Jurkat, Clone E6-1 (cell line): Measurements from ENCODE around the gene DOCK2.
"Not testable (repeated sequence)": the region's sequence is repeated elsewhere in the genome, so short reads cannot be mapped to it uniquely, and the experiment has no call there.

Source experiments
- DNase-seq: peaks from one replicate; pipeline ENCODE4 v3.0.0-alpha.2; 2011; ENCODE audit warnings: low read depth, low spot score
- H3K4me3 ChIP-seq: 2 replicates; pipeline ENCODE4 v1.5.1; 2011; ENCODE audit warnings: mild to moderate bottlenecking, low read length, control low read depth, moderate library complexity

Gene DOCK2

GRCh38 chr5:169742771-169743296 is 105.8 kb downstream of the DOCK2 start:
- no peak for DNase-seq
- H3K4me3 ChIP-seq, result no peak overlapping the region

DNA sequence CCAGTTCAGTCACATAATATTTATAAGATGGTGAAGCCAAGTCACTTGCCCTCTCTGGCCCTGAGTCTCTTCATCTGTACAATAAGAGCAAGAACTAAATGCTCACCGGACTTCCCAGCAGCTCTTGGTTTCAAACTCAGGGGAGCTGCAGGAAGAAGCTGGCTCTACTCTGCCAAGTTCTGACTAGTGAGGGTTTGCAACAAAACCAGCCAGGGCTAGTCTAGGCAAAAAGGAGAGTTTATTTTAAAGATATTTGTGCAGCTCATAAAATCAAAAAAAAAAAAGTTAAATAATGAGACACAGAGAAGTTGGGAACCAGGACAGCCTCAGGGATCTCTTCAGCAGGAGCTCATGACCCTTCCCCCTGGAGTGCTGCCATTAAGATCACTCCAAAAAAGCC is 107.3 kb downstream of the DOCK2 start:
- no peak overlapping the region for H3K4me3 ChIP-seq
- DNase-seq, result no peak

DNA sequence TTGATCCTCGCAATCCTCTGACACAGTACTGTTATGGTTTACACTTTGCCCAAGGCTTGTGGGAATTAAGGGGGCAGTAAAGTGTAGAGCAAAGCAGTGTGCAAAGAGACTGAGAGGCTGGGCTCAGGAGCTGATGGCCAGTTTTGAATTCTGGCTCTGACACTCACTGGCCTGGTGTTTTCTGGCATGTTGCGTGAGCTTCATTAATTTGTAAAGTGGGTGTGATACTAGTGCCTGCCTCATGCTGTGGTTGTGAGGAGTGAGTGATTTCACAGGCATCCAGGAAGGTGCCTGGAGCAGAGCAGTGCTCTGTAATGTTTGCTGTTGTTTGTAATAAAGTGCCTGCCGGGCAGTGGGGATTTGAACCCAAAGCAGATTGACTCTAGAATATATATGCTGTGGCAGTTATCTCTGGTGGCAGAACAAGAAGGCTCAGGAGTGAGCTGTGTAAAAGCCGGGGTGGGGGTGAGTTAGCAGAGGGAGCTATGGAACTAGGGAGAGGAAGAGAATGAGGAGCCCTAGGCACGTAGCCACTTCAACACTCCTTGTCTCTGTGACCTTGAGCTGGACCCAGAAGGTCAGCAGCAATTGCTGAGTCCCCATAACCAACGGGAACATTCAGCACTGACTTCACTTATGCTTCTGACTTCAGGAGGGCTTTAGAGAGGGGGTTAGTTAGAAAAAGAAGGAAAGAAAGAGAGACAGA is 108.5 kb downstream of the DOCK2 start:
- H3K4me3 ChIP-seq, result no peak overlapping the region
- DNase-seq, result no peak

DNA sequence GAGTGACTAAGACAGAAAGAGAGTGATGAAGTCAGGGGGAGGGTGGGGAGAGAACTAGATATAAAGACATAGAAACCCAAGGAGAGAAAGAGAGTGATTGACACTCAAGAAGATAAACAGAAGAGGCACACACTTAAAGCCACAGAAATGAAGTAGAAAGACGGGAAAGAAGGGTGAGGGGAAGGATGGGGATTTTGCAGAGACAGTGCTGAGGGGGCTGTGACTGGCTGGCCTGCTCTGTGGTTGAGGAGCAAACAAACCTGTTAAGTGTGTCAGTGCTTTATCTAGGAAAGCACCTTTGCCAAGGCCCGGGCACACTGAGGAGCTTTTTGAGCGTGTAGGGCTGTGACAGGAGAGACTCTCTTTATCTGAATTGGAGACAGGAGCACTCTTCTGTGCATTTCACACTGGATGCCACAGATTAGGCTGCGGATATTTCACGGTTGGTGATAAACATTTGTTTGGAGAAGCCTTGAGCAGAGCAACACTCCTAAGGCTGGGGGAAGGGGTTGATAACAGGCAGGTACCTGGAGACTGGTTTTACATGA is 109.1 kb downstream of the DOCK2 start:
- no peak overlapping the region for H3K4me3 ChIP-seq
- DNase-seq, result no peak

GRCh38 chr5:169748174-169748573 is 111.1 kb downstream of the DOCK2 start:
- no peak for DNase-seq
- H3K4me3 ChIP-seq, result no peak overlapping the region

GRCh38 chr5:169749295-169749694 is 112.2 kb downstream of the DOCK2 start:
- no peak overlapping the region for H3K4me3 ChIP-seq
- no peak for DNase-seq

GRCh38 chr5:169751490-169751889 is 114.4 kb downstream of the DOCK2 start:
- no peak overlapping the region for H3K4me3 ChIP-seq
- DNase-seq, result no peak

DNA sequence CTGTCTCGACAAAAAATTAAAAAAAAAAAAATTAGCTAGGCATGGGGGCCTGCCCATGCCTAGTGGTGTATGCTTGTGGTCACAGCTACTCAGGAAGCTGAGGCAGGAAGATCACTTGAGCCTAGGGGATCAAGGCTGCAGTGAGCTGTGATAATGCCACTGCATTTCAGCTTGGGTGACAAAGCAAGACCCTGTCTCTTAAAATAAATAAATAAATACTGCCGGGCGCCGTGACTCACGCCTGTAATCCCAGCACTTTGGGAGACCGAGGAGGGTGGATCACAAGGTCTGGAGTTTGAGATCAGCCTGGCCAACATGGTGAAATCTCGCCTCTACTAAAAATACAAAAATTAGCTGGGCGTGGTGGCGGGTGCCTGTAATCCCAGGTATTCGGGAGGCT is 115.5 kb downstream of the DOCK2 start:
- not testable (repeated sequence) for H3K4me3 ChIP-seq, DNase-seq

GRCh38 chr5:169753795-169754194 is 116.7 kb downstream of the DOCK2 start:
- DNase-seq, result no peak
- no peak overlapping the region for H3K4me3 ChIP-seq

GRCh38 chr5:169754737-169755136 is 117.7 kb downstream of the DOCK2 start:
- DNase-seq, result no peak
- no peak overlapping the region for H3K4me3 ChIP-seq

DNA sequence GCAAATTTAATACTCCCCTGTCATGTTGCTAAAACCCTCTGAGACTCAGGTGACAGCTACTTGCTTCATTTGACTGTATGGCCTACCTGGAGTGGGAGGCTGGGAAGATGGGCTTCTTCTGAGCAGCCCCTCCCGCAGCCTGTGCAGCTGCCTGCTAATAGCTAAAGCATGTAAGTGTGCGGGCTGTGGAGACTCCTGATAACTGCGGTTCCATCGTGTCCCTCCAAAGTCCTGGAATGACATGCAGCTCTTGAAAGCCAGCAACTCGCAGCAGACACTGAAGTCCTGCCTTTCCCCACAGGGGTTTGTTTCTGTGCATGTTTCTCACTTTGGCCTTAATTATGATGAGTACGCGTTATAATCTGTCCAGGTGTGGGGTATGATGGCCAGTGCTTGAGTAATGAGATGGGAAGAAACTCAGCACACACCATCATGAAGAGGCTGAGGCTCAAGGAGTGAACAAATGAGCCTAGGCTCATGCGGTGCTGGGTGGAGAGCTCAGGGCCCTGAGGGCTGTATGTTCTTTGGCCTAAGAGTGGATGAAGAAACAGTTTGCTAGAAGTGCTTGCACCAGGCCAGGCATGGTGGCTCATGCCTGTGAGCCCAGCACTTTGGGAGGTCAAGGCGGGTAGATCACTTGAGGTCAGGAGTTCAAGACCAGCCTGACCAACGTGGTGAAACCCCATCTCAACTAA is 119.1 kb downstream of the DOCK2 start:
- no peak overlapping the region for H3K4me3 ChIP-seq
- DNase-seq, result no peak

- no peak for DNase-seq
Observed at GRCh38 chr5:169757016-169757415, 119.9 kb downstream of the DOCK2 start.

GRCh38 chr5:169758886-169759285 is 121.8 kb downstream of the DOCK2 start:
- H3K4me3 ChIP-seq, result no peak overlapping the region
- no peak for DNase-seq

More at GRCh38 chr5:169757016-169757415, 119.9 kb downstream of the DOCK2 start:
- H3K4me3 ChIP-seq, result no peak overlapping the region

DNA sequence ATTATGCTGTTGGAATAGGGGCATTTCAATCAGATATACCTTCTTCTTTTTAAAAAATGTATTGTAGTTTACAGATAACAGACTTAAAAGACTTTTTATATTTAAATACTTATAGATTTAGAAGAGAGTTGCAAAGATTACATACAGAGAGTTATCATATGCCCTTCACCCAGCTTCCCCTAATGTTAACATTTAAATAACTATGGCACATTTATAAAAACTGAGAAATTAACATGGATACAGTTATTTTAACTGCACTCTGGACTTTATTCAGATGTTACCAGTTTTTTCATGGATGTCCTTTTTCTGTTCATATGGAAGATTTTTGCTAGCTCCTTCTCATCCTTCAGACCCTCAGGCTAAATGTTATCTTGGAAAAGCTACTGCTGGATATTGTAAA is 123.2 kb downstream of the DOCK2 start:
- no peak for DNase-seq
- no peak overlapping the region for H3K4me3 ChIP-seq

DNA sequence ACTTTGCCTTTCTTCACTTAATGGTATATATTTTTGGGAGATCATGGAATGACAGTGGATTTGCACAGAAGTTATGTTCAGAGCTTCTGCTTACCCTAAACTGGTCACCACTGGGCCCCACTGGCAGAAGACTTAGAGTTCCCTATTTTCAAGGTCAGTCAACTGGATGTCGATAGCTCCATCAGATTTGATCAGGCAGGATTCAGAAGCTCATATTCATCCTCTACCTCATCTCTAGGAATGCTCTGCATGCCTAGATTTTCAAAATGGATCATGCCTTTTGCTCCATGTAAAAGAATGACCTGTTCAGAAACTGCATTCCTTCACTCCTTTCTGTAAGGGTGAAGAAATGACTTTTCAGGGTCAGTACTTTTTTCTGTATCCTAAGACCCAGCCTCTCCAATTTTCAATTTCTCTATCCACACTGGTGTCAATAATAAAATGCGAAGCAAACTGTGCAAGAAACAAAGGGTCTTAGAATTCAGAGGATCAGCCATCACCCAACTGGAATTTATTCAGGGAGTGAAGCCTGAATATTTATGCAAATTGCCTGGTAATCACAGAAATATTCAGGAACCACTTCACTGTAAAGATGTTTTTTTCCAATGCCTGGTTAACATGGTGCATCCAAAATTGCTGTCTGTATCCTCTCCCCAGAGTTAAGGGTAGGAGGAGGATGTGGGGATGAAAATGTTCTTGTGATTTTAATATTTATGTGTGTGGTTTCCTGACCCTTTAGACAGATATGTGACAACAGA is 125.4 kb downstream of the DOCK2 start:
- no peak for DNase-seq
- H3K4me3 ChIP-seq, result no peak overlapping the region

- no peak for DNase-seq
Observed at GRCh38 chr5:169763376-169764017, 126.4 kb downstream of the DOCK2 start.

DNA sequence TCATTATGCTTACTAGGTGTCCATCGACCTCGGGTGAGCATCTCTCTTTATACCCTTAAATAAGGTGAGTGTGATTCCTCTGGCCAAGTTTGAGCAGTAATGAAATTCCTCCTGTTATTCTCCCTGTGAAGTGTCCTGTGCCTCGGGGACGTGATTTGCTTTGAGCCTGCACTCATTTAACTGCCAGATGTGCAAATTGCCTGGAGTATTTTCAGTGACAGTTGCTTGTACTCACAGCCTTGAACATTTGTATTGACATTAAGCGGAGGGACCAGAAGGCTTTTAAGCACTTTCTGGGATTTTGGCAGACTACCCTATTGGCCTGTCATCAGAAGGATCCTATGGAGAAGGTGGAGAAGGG is 126.9 kb downstream of the DOCK2 start:
- no peak overlapping the region for H3K4me3 ChIP-seq
- no peak for DNase-seq

More at GRCh38 chr5:169763376-169764017, 126.4 kb downstream of the DOCK2 start:
- H3K4me3 ChIP-seq, result no peak overlapping the region

GRCh38 chr5:169765176-169765996 is 128.3 kb downstream of the DOCK2 start:
- DNase-seq, result no peak
- no peak overlapping the region for H3K4me3 ChIP-seq
